SK-MEL-5 (cell line): ENCODE data around the gene ARL17B. TPM values are rescaled to one million over a fixed set of nuclear protein-coding genes. Genes with fewer than 3 reads are reported as not detected.
"Not testable (repeated sequence)": the region's sequence is repeated elsewhere in the genome, so short reads cannot be mapped to it uniquely, and the experiment has no call there.

Experiments used
- DNase-seq: peaks from one replicate; pipeline ENCODE4 v3.0.0-alpha.2; 2016; ENCODE audit warnings: low read depth, low spot score
- in situ Hi-C: cut with HindIII; loops from 2 replicates; pipeline ENCODE4 v1.10.0; 2016; ENCODE audit warnings: low sequenced_read_pairs, high pct_unique_total_duplicates, low pct_unique_long_range_greater_than_20kb
- polyA plus RNA-seq, 2 experiments: library from polyadenylated mRNA; depleted of rRNA; stranded (reverse); fragments of >200 nt; gene quantifications; 2 replicates each; pipeline ENCODE4 v1.2.3, GENCODE V29; 2015
- total RNA-seq: library from RNA; depleted of rRNA; stranded (reverse); fragments of >200 nt; shearing (Covaris generic); gene quantifications from 2 replicates; pipeline ENCODE4 v1.2.3, GENCODE V29; 2014; rRNA removed

ARL17B gene
- 4.6 and 7.0 TPM in 2 replicates for total RNA-seq
- 10.8 and 11.0 TPM in 2 replicates for polyA plus RNA-seq (2015; cell fraction: cytosol; rRNA removed)
- 7.1 and 8.6 TPM in 2 replicates for polyA plus RNA-seq (2015; cell fraction: nucleus; rRNA removed)

GRCh38 chr17:46361755-46362154 is at the start of gene ARL17B:
TSS of gene ARL17B (minus strand) at chr17:46361766. CDS start at chr17:46358397, 3,369 bp downstream.
- not testable (repeated sequence) for DNase-seq

DNA sequence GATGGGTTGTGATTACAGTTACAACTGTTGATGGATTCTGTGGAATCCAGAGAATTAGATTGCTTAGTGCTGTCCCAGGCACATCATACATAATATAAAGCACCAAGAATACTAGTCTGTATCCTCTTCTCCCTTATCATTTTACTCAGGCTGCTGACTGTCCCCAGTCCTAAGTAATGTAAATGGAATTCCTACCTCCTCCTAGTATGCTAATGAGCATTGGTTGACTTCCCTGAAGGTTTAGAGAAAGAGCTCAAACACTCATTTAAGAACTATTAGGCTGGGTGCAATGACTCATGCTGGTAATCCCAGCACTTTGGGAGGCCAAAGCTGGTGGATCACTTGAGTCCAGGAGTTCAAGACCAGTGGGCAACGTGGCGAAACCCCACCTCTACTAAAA is 48.3 kb upstream of the ARL17B start:
- in situ Hi-C loops, DNase-seq: not testable (repeated sequence)

More at GRCh38 chr17:46361755-46362154, at the start of gene ARL17B:
- in situ Hi-C loops: not testable (repeated sequence)

DNA sequence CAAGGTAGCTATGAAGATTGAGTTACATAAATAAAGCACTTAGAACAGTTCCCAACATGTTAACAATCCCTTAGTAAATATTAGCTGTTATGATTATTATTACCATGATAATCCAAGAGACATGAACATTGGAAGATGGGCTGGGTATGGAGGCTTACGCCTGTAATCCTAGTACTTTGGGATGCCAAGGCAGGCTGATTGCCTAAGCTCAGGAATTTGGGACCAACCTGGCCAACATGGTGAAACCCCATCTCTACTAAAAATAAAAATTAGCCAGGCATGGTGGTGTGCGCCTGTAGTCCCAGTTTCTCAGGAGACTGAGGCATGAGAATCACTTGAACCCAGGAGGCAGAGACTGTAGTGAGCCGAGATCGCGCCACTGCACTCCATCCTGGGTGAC is 45.6 kb upstream of the ARL17B start:
- in situ Hi-C loops, DNase-seq: not testable (repeated sequence)

- in situ Hi-C loops: not testable (repeated sequence)
Measured at GRCh38 chr17:46401033-46401787, 39.6 kb upstream of the ARL17B start.

DNA sequence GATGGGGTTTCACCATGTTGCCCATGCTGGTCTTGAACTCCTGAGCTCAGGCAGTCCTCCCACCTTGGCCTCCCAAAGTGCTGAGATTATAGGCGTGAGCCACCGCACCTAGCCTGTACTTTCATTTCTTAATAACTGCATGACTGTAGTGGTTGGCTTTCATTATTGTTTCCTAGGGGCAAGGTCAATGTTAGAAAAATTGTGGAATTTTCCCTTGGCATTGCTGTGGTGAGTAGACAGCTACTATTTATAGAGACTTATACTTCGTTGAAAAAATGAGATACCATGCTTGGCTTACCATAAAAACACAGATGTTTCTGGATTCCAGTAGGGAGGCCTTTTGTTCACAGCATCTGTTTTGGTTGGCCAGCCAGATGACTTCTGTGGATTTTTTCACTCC is 39.0 kb upstream of the ARL17B start:
- in situ Hi-C loops, DNase-seq: not testable (repeated sequence)

More at GRCh38 chr17:46401033-46401787, 39.6 kb upstream of the ARL17B start:
- not testable (repeated sequence) for DNase-seq

DNA sequence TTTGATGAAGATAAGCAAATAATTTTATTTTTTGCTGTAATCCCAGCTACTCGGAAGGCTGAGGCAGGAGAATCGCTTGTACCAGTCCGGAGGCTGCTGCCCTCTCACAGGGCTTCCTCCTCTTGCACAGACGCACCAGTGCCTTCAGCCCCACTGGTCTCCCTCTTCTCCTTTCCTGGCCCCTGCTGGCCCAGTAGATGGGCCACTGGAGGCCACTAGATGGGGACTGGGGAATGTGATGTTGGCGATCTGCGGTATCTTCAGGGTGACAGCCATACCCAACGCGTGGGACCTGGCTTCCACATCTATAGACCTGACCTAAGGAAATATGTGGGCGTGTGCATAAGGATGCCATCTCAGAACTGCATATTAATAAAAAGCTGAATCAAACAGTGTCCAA is 38.4 kb upstream of the ARL17B start:
- in situ Hi-C loops, DNase-seq: not testable (repeated sequence)

DNA sequence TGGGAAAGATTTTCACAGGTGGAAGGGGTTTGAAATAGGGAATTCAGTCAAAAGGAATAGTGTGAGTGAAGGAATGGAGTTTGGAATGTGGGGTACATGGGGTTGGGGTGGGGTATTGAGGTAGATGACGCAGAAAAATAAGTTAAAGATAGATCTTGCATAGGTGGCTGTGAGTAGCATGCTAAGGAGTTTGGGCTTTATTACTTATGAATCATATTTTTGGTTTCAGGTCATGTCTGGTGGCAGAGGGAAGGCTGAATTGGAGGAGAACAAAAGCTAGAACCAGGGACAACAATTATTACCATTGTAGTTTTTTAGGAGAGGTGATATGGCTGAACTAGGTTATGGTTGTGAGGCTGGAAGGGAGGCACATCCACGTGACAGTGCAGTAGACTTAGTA is 34.7 kb upstream of the ARL17B start:
- in situ Hi-C loops, DNase-seq: not testable (repeated sequence)

- DNase-seq, in situ Hi-C loops: not testable (repeated sequence)
Measured at GRCh38 chr17:46393702-46394101, 32.1 kb upstream of the ARL17B start.

- in situ Hi-C loops: not testable (repeated sequence)
Measured at GRCh38 chr17:46385491-46385890, 23.9 kb upstream of the ARL17B start.

GRCh38 chr17:46383118-46383517 is 21.6 kb upstream of the ARL17B start:
- DNase-seq, in situ Hi-C loops: not testable (repeated sequence)

More at GRCh38 chr17:46385491-46385890, 23.9 kb upstream of the ARL17B start:
- DNase-seq: not testable (repeated sequence)

- DNase-seq, in situ Hi-C loops: not testable (repeated sequence)
Measured at GRCh38 chr17:46373418-46373817, 11.9 kb upstream of the ARL17B start.

GRCh38 chr17:46372236-46373229 is 11.0 kb upstream of the ARL17B start:
- DNase-seq, in situ Hi-C loops: not testable (repeated sequence)

- DNase-seq, in situ Hi-C loops: not testable (repeated sequence)
Measured at GRCh38 chr17:46367520-46367919, 6.0 kb upstream of the ARL17B start.

- DNase-seq, in situ Hi-C loops: not testable (repeated sequence)
Measured at GRCh38 chr17:46361145-46361735, 326 bp downstream of the ARL17B start.

DNA sequence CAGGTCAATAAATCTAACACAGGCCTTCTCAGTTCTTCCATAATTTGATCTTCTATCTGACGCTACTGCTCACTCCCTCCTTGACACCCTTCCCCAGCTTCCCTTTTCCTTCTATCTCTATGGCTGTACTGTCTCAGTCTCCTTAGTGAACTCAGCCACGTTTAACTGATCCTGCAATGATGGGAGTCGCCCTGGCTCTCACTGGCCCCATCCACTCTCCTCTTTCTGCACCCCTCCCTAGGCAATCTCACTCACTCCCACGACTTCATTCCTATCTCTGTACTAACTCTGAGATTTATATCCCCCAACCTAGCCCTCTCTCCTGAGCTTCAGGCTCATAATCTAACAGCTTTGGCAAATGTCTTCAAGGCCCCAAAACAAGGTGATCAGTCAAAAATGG is 7.7 kb downstream of the ARL17B start:
- DNase-seq, in situ Hi-C loops: not testable (repeated sequence)

GRCh38 chr17:46349060-46349459 is 12.5 kb downstream of the ARL17B start:
- in situ Hi-C loops, DNase-seq: not testable (repeated sequence)

- DNase-seq, in situ Hi-C loops: not testable (repeated sequence)
Measured at GRCh38 chr17:46348345-46348744, 13.2 kb downstream of the ARL17B start.
